ENCODE data around the gene ZNF397. TPM values are rescaled to one million over a fixed set of nuclear protein-coding genes. Genes with fewer than 3 reads are reported as not detected.

The ZNF397 gene
- total and polyA plus RNA-seq, 2 of the 13 experiments (the other 11 are each of a cell fraction or from before 2014, with no cell fraction given), result 4.7 to 9.4 TPM

- TF ChIP-seq TFDP2 (CRISPR knock-in tag; IDR thresholded peaks at IDR 0.05) (0 out of 2 replicates have a peak, but pooled peaks have one; percentile 36), ZNF329 (CRISPR knock-in tag; IDR thresholded peaks at IDR 0.05; ENCODE audit: low read depth) (0 out of 2 replicates have a peak, but pooled peaks have one; percentile 53), KLF9 (CRISPR knock-in tag; IDR thresholded peaks at IDR 0.05; ENCODE audit: low read depth) (peak; percentile 57; the same call in 1 of the 2 replicates), EHMT2 (IDR thresholded peaks at IDR 0.05; ENCODE audit: borderline replicate concordance, low read depth, low read length) (no peak; the same call in 1 of the 2 replicates), RARG (CRISPR knock-in tag; IDR thresholded peaks at IDR 0.05; ENCODE audit: low read depth) (no peak), MED13 (CRISPR knock-in tag; IDR thresholded peaks at IDR 0.05) (no peak), KDM5A (IDR thresholded peaks at IDR 0.05; ENCODE audit: borderline replicate concordance, low read length) (peak; percentile 97), ZNF18 (CRISPR knock-in tag; IDR thresholded peaks at IDR 0.05; ENCODE audit: insufficient replicate concordance) (no peak), SAP130 (CRISPR knock-in tag; IDR thresholded peaks at IDR 0.05; ENCODE audit: low read depth) (peak; percentile 94), ZNF800 (CRISPR knock-in tag; IDR thresholded peaks at IDR 0.05) (peak; percentile 54; the same call in 1 of the 2 replicates), PLRG1 (conservative IDR thresholded peaks at IDR 0.05) (no peak), ZNF776 (CRISPR knock-in tag; IDR thresholded peaks at IDR 0.05) (peak; percentile 88; the same call in 1 of the 2 replicates), SMAD1 (CRISPR knock-in tag; IDR thresholded peaks at IDR 0.05; ENCODE audit: borderline replicate concordance, low read depth) (peak; percentile 74; the same call in 1 of the 2 replicates), KLF6 (CRISPR knock-in tag; IDR thresholded peaks at IDR 0.05) (peak; percentile 70; the same call in 1 of the 2 replicates), ELK4 (CRISPR knock-in tag; IDR thresholded peaks at IDR 0.05; ENCODE audit: borderline replicate concordance) (no peak), ISX (CRISPR knock-in tag; conservative IDR thresholded peaks at IDR 0.05) (peak; percentile 82; the same call in 1 of the 2 replicates), HNF4G (IDR thresholded peaks at IDR 0.05; ENCODE audit: borderline replicate concordance, low read depth, low read length) (peak; percentile 33; the same call in 1 of the 2 replicates), HNF4G (CRISPR knock-in tag; IDR thresholded peaks at IDR 0.05; ENCODE audit: borderline replicate concordance, low read depth) (0 out of 2 replicates have a peak, but pooled peaks have one; percentile 52), ZBED4 (CRISPR knock-in tag; IDR thresholded peaks at IDR 0.05; ENCODE audit: borderline replicate concordance) (no peak), SMAD3 (CRISPR knock-in tag; IDR thresholded peaks at IDR 0.05) (peak; percentile 92)
Measured at GRCh38 chr18:35290094-35290735, 49.4 kb downstream of the ZNF397 start, which contains the start of gene ZSCAN30 (continued).

All from HepG2 (cell line).